Suprapubic skin (tissue), 4 donors: ENCODE measurements around the gene PMEL. TPM values are rescaled to one million over a fixed set of nuclear protein-coding genes. Genes with fewer than 3 reads are reported as not detected.

ENCODE experiments used
- DNase-seq, 2 donors: peaks; one replicate each; pipeline ENCODE4 v3.0.0-alpha.2; 2019; ENCODE audit warnings: low spot score in 2 of 2
- H3K27ac ChIP-seq: fragments of 200-600 bp; sonication (generic); one replicate; pipeline ENCODE4 v1.5.1; 2019
- H3K27me3 ChIP-seq: fragments of 200-600 bp; sonication (generic); one replicate; pipeline ENCODE4 v1.5.1; 2019
- H3K36me3 ChIP-seq: fragments of 200-600 bp; sonication (generic); one replicate; pipeline ENCODE4 v1.5.1; 2019
- H3K4me1 ChIP-seq: fragments of 200-600 bp; sonication (generic); one replicate; pipeline ENCODE4 v1.5.1; 2019
- H3K4me3 ChIP-seq: fragments of 200-600 bp; sonication (generic); one replicate; pipeline ENCODE4 v1.5.1; 2019; ENCODE audit warnings: mild to moderate bottlenecking
- H3K9me3 ChIP-seq: fragments of 200-600 bp; sonication (generic); one replicate; pipeline ENCODE4 v1.5.1; 2019
- CTCF ChIP-seq, 2 donors: fragments of 200-600 bp in 1 of 2; fragments of 450-650 bp in 1 of 2; sonication (generic) in 1 of 2; IDR thresholded peaks; one replicate each; pipeline ENCODE4 v1.5.1; 2016 to 2019; ENCODE audit warnings: antibody characterized with exemption in 2 of 2, mild to moderate bottlenecking in 1 of 2, moderate library complexity in 1 of 2
- EP300 ChIP-seq: sonication (generic); formaldehyde crosslinking; IDR thresholded peaks from one replicate; pipeline ENCODE4 v1.6.1; 2017; ENCODE audit warnings: antibody characterized with exemption
- POLR2A ChIP-seq, 2 donors: fragments of 450-650 bp; IDR thresholded peaks; one replicate each; pipeline ENCODE4 v1.6.1; 2017; ENCODE audit warnings: antibody characterized with exemption in 2 of 2, mild to moderate bottlenecking in 2 of 2, moderate library complexity in 2 of 2
- POLR2AphosphoS5 ChIP-seq, 3 donors: sonication (generic); formaldehyde crosslinking; IDR thresholded peaks; one replicate each; pipeline ENCODE4 v1.6.1; 2017; ENCODE audit warnings: antibody characterized with exemption in 3 of 3
- WGBS: methylation state at CpG from one replicate; pipeline ENCODE4 v1.1.5; 2018; 5-methylcytosine and 5-hydroxymethylcytosine counted together
- total RNA-seq, 4 donors: library from RNA; depleted of rRNA; stranded (reverse); fragments of >200 nt; gene quantifications; one replicate each; pipeline ENCODE4 v1.1.0, GENCODE V29; 2016

PMEL gene
- total RNA-seq, 4 donors from 2014 or later, result 54.4 to 188 (median 71.7) TPM

GRCh38 chr12:55973599-55974307, 7.9 kb upstream of the PMEL start, which contains the start of gene RAB5B:
Gene RAB5B, plus strand, starts transcription at chr12:55974078. Its CDS starts 12,883 bp downstream, at chr12:55986961.
- TF ChIP-seq CTCF (IDR thresholded peaks at IDR 0.05), result peak in 1 of 2 donors; percentile 19
- peak; percentile 25 to 72 (median 62) for TF ChIP-seq POLR2AphosphoS5 (IDR thresholded peaks at IDR 0.05)
- TF ChIP-seq POLR2A (IDR thresholded peaks at IDR 0.05), result peak; percentile 71 to 94
- no peak for TF ChIP-seq EP300
- Histone ChIP-seq H3K9me3 (no peaks in the 10 kb centered on the region), H3K4me1 (peaks cover 36% of the 10 kb centered on the region), H3K27ac (peak within 1 kb of the TSS; percentile 92), H3K36me3 (no peaks in the 10 kb centered on the region), H3K4me3 (peak within 1 kb of the TSS; percentile 84), H3K27me3 (no peaks in the 10 kb centered on the region)
- peak; percentile 100 for DNase-seq
- WGBS, result under 1% methylated on average over 31 of the region's 39 CpGs

- H3K27ac ChIP-seq, result peak overlapping the region; percentile 92
- TF ChIP-seq CTCF (IDR thresholded peaks at IDR 0.05), result no peak
- peak in 1 of 3 donors; percentile 73 for TF ChIP-seq POLR2AphosphoS5 (IDR thresholded peaks at IDR 0.05)
- no peak for TF ChIP-seq EP300
- peak in 1 of 2 donors; percentile 75 for TF ChIP-seq POLR2A (IDR thresholded peaks at IDR 0.05)
- under 1% methylated on average over 18 of the region's 18 CpGs for WGBS
- H3K36me3 ChIP-seq, result no peaks in the 10 kb centered on the region
- DNase-seq, result no peak
- H3K9me3 ChIP-seq, result no peaks in the 10 kb centered on the region
- H3K27me3 ChIP-seq, result no peaks in the 10 kb centered on the region
- peaks cover 40% of the 10 kb centered on the region for H3K4me1 ChIP-seq
- peak overlapping the region; percentile 84 for H3K4me3 ChIP-seq
Measured at GRCh38 chr12:55972911-55973598, 7.2 kb upstream of the PMEL start.

- DNase-seq, result no peak
- WGBS, result 29% methylated on average over 1 of the region's 1 CpG
- H3K36me3 ChIP-seq, result no peaks in the 10 kb centered on the region
- TF ChIP-seq POLR2AphosphoS5 (IDR thresholded peaks at IDR 0.05) (no peak), EP300 (no peak), POLR2A (IDR thresholded peaks at IDR 0.05) (no peak), CTCF (IDR thresholded peaks at IDR 0.05) (no peak)
- H3K4me1 ChIP-seq, result peaks cover 40% of the 10 kb centered on the region
- no peaks in the 10 kb centered on the region for H3K27me3 ChIP-seq
- no peaks in the 10 kb centered on the region for H3K9me3 ChIP-seq
- peak overlapping the region; percentile 92 for H3K27ac ChIP-seq
- peak overlapping the region; percentile 84 for H3K4me3 ChIP-seq
Measured at GRCh38 chr12:55972456-55972855, 6.6 kb upstream of the PMEL start.

- H3K4me1 ChIP-seq, result peaks cover 41% of the 10 kb centered on the region
- H3K27ac ChIP-seq, result no peak overlapping the region
- no peaks in the 10 kb centered on the region for H3K9me3 ChIP-seq
- TF ChIP-seq EP300 (no peak), CTCF (IDR thresholded peaks at IDR 0.05) (no peak), POLR2A (IDR thresholded peaks at IDR 0.05) (no peak), POLR2AphosphoS5 (IDR thresholded peaks at IDR 0.05) (no peak)
- H3K4me3 ChIP-seq, result no peak overlapping the region
- H3K27me3 ChIP-seq, result no peaks in the 10 kb centered on the region
- no peak for DNase-seq
- no peaks in the 10 kb centered on the region for H3K36me3 ChIP-seq
- WGBS, result 43% methylated on average over 3 of the region's 3 CpGs
Measured at GRCh38 chr12:55972042-55972441, 6.2 kb upstream of the PMEL start.

GRCh38 chr12:55970775-55971174, 4.9 kb upstream of the PMEL start:
- H3K9me3 ChIP-seq, result no peaks in the 10 kb centered on the region
- H3K4me1 ChIP-seq, result peaks cover 42% of the 10 kb centered on the region
- TF ChIP-seq EP300, result no peak
- no peak for TF ChIP-seq POLR2AphosphoS5 (IDR thresholded peaks at IDR 0.05)
- no peak for TF ChIP-seq POLR2A (IDR thresholded peaks at IDR 0.05)
- no peak for TF ChIP-seq CTCF (IDR thresholded peaks at IDR 0.05)
- H3K36me3 ChIP-seq, result no peaks in the 10 kb centered on the region
- no peak overlapping the region for H3K4me3 ChIP-seq
- DNase-seq, result no peak
- H3K27ac ChIP-seq, result no peak overlapping the region
- WGBS, result 86% methylated on average over 7 of the region's 7 CpGs
- H3K27me3 ChIP-seq, result no peaks in the 10 kb centered on the region
